ENCODE measurements around the gene CREBRF.
"Not testable (repeated sequence)": the region's sequence is repeated elsewhere in the genome, so short reads cannot be mapped to it uniquely, and the experiment has no call there.

The CREBRF gene

DNA sequence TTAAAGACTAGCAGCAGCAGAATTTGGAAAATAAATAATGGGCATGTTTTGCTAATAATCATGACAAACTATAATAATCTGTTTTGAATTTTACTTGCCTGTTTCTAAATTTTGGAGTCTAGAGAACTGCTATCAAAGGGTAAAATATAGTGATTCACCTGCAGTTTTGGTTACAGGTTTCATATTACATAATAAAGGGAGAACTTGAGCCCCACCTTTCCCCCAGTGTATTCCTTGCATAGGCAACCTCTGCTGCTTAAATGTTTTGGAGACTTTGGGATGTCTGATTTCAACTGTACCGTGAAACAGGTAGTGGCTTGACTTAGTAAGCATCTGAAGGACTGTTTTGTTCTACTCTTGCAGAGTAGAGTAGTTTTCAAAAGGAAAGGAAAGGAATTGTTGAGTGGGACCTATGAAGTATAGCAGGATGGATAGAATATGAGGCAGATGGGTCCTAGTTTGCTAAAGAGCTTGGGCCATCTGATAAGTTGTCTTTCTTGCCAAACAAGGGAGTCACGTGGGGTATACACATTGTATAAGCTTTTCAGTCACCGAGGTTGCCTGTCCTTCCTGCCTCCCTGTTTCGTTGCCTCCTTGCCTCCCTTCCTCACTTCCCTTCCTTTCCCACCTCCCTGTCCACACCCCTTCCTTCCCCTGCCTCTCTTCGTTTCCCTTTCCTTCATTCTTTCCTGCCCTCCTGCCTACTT lies 19.1 kb downstream of the CREBRF start:
- Histone ChIP-seq H3K4me3 (ENCODE audit: low read depth in 1 of 2, low read length in 2 of 2) (no peak overlapping the region), H3K36me3 (ENCODE audit: insufficient read depth, low read length) (no peaks in the 10 kb centered on the region), H3K9ac (ENCODE audit: low read depth, low read length) (no peak overlapping the region), H4K20me1 (ENCODE audit: insufficient read depth, low read length) (peaks cover 11% of the 10 kb centered on the region), H3K79me2 (ENCODE audit: insufficient read depth, low read length) (peaks cover 31% of the 10 kb centered on the region), H3K9me3 (ENCODE audit: insufficient read depth, low read length, severe bottlenecking) (no peaks in the 10 kb centered on the region), H3K4me1 (ENCODE audit: insufficient read depth, low read length) (no peaks in the 10 kb centered on the region), H2AFZ (ENCODE audit: low read depth, low read length) (no peak overlapping the region), H3K27ac (ENCODE audit: low read length) (no peak overlapping the region), H3K4me2 (ENCODE audit: insufficient read depth, low read length) (no peak overlapping the region), H3K27me3 (ENCODE audit: insufficient read depth, low read length, poor library complexity) (no peaks in the 10 kb centered on the region)
- ATAC-seq (ENCODE audit: insufficient read depth, low read depth) (no peak), DNase-seq (no peak)
- TF ChIP-seq EZH2 (IDR thresholded peaks at IDR 0.05; ENCODE audit: borderline replicate concordance, low read depth, low read length, severe bottlenecking), result no peak
- TF ChIP-seq, protein P1, sequence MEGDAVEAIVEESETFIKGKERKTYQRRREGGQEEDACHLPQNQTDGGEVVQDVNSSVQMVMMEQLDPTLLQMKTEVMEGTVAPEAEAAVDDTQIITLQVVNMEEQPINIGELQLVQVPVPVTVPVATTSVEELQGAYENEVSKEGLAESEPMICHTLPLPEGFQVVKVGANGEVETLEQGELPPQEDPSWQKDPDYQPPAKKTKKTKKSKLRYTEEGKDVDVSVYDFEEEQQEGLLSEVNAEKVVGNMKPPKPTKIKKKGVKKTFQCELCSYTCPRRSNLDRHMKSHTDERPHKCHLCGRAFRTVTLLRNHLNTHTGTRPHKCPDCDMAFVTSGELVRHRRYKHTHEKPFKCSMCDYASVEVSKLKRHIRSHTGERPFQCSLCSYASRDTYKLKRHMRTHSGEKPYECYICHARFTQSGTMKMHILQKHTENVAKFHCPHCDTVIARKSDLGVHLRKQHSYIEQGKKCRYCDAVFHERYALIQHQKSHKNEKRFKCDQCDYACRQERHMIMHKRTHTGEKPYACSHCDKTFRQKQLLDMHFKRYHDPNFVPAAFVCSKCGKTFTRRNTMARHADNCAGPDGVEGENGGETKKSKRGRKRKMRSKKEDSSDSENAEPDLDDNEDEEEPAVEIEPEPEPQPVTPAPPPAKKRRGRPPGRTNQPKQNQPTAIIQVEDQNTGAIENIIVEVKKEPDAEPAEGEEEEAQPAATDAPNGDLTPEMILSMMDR (IDR thresholded peaks at IDR 0.05; ENCODE audit: borderline replicate concordance, extremely low read depth, low read length, poor library complexity, severe bottlenecking), result no peak

DNA sequence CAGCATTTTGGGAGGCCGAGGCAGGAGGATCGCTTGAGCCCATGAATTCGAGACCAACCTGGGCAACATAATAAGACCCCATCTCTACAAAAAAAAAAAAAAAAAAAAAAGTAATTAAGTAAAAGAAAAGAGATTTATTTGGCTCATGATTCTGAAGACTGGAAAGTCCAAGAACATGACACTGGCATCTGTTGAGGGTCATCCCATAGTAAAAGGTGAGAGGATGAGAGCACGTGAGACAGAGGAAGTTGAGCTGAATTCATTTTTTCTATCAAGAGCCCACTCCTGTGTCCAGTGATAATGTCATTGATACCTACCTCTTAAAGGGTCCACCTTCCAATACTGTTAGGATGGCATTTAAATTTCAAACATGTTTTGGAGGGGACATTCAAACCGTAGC lies 19.8 kb downstream of the CREBRF start:
- Histone ChIP-seq H3K36me3 (ENCODE audit: insufficient read depth, low read length) (no peaks in the 10 kb centered on the region), H3K27ac (ENCODE audit: low read length) (no peak overlapping the region), H3K9ac (ENCODE audit: low read depth, low read length) (no peak overlapping the region), H3K4me2 (ENCODE audit: insufficient read depth, low read length) (no peak overlapping the region), H3K9me3 (ENCODE audit: insufficient read depth, low read length, severe bottlenecking) (no peaks in the 10 kb centered on the region), H2AFZ (ENCODE audit: low read depth, low read length) (no peak overlapping the region), H3K27me3 (ENCODE audit: insufficient read depth, low read length, poor library complexity) (no peaks in the 10 kb centered on the region), H3K79me2 (ENCODE audit: insufficient read depth, low read length) (peaks cover 28% of the 10 kb centered on the region), H3K4me3 (ENCODE audit: low read depth in 1 of 2, low read length in 2 of 2) (no peak overlapping the region), H3K4me1 (ENCODE audit: insufficient read depth, low read length) (no peaks in the 10 kb centered on the region), H4K20me1 (ENCODE audit: insufficient read depth, low read length) (peaks cover 11% of the 10 kb centered on the region)
- TF ChIP-seq, protein P1 (IDR thresholded peaks at IDR 0.05; ENCODE audit: borderline replicate concordance, extremely low read depth, low read length, poor library complexity, severe bottlenecking), result no peak
- no peak for TF ChIP-seq EZH2 (IDR thresholded peaks at IDR 0.05; ENCODE audit: borderline replicate concordance, low read depth, low read length, severe bottlenecking)
- ATAC-seq (ENCODE audit: insufficient read depth, low read depth) (no peak), DNase-seq (no peak)

DNA sequence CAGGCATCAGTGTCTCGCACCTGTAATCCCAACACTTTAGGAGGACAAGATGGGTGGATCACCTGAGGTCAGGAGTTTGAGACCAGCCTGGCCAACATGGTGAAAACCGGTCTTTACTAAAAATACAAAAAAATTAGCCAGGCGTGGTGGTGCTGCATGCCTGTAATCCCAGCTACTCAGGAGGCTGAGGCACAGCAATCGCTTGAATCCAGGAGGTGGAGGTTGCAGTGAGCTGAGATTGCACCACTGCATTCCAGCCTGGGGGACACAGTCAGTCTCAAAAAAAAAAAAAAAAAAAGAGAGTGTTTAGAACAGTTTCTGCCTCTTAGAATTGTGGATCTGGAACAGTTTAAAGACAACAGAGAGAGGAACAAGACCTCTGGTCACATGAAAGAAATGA lies 20.3 kb downstream of the CREBRF start:
- not testable (repeated sequence) for H3K9me3 ChIP-seq (ENCODE audit: insufficient read depth, low read length, severe bottlenecking); H3K27ac ChIP-seq (ENCODE audit: low read length); H3K9ac ChIP-seq (ENCODE audit: low read depth, low read length); DNase-seq; H3K36me3 ChIP-seq (ENCODE audit: insufficient read depth, low read length); H3K4me1 ChIP-seq (ENCODE audit: insufficient read depth, low read length); H3K27me3 ChIP-seq (ENCODE audit: insufficient read depth, low read length, poor library complexity); H3K4me2 ChIP-seq (ENCODE audit: insufficient read depth, low read length); ATAC-seq (ENCODE audit: insufficient read depth, low read depth); H2AFZ ChIP-seq (ENCODE audit: low read depth, low read length); H3K4me3 ChIP-seq (ENCODE audit: low read depth in 1 of 2, low read length in 2 of 2)
- H3K79me2 ChIP-seq (ENCODE audit: insufficient read depth, low read length), result peaks cover 26% of the 10 kb centered on the region
- peaks cover 11% of the 10 kb centered on the region for H4K20me1 ChIP-seq (ENCODE audit: insufficient read depth, low read length)

DNA sequence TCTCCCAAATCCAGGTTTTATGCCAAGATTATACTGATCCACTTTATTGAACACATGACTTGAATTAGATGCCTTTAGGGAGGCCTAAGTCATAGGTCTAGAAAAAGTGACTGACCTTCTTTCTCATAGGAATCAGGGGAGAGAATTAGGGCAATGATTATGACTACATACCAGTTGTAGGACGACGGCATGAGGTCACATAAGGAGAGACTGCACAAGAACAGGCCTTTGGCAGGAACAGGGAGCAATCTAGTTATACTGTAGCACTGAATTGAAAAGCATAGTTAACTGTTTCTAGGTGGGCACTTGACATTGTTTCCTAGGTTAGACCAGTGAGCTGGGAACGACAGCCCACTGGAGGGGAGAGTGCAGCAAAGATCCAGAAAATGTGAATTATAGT lies 22.7 kb downstream of the CREBRF start:
- peaks cover 18% of the 10 kb centered on the region for H3K79me2 ChIP-seq (ENCODE audit: insufficient read depth, low read length)
- ATAC-seq (ENCODE audit: insufficient read depth, low read depth) (no peak), DNase-seq (no peak)
- TF ChIP-seq, protein P1 (IDR thresholded peaks at IDR 0.05; ENCODE audit: borderline replicate concordance, extremely low read depth, low read length, poor library complexity, severe bottlenecking), result no peak
- TF ChIP-seq EZH2 (IDR thresholded peaks at IDR 0.05; ENCODE audit: borderline replicate concordance, low read depth, low read length, severe bottlenecking), result no peak
- no peak overlapping the region for H3K9ac ChIP-seq (ENCODE audit: low read depth, low read length)
- H3K9me3 ChIP-seq (ENCODE audit: insufficient read depth, low read length, severe bottlenecking), result no peaks in the 10 kb centered on the region
- no peak overlapping the region for H3K4me2 ChIP-seq (ENCODE audit: insufficient read depth, low read length)
- H3K27me3 ChIP-seq (ENCODE audit: insufficient read depth, low read length, poor library complexity), result no peaks in the 10 kb centered on the region
- H3K36me3 ChIP-seq (ENCODE audit: insufficient read depth, low read length), result peaks cover 10% of the 10 kb centered on the region
- H3K4me3 ChIP-seq (ENCODE audit: low read depth in 1 of 2, low read length in 2 of 2), result no peak overlapping the region
- H4K20me1 ChIP-seq (ENCODE audit: insufficient read depth, low read length), result peaks cover 5% of the 10 kb centered on the region
- no peak overlapping the region for H2AFZ ChIP-seq (ENCODE audit: low read depth, low read length)
- no peak overlapping the region for H3K27ac ChIP-seq (ENCODE audit: low read length)
- no peaks in the 10 kb centered on the region for H3K4me1 ChIP-seq (ENCODE audit: insufficient read depth, low read length)
